H9 (cell line): ENCODE measurements around the gene OR1K1. TPM values are rescaled to one million over a fixed set of nuclear protein-coding genes. Genes with fewer than 3 reads are reported as not detected.

Experiments
- DNase-seq: peaks from one replicate; pipeline ENCODE4 v3.0.0-alpha.2; 2017
- H2AFZ ChIP-seq: one replicate; pipeline ENCODE4 v1.6.1; 2013; ENCODE audit warnings: mild to moderate bottlenecking, low read length, control low read depth, moderate library complexity
- H2AK5ac ChIP-seq: 2 replicates; pipeline ENCODE4 v1.6.1; 2013; ENCODE audit warnings: low read length, control low read depth, mixed read lengths; ENCODE audit not compliant: insufficient read length
- H2BK120ac ChIP-seq: one replicate; pipeline ENCODE4 v1.6.1; 2013; ENCODE audit warnings: low read depth, mild to moderate bottlenecking, low read length, control low read depth, inconsistent platforms; ENCODE audit not compliant: poor library complexity, severe bottlenecking
- H2BK12ac ChIP-seq: 2 replicates; pipeline ENCODE4 v1.6.1; 2013; ENCODE audit warnings: low read length, control low read depth, mixed read lengths, low read depth; ENCODE audit not compliant: insufficient read length
- H2BK15ac ChIP-seq: 2 replicates; pipeline ENCODE4 v1.6.1; 2013; ENCODE audit warnings: low read depth, low read length, control low read depth
- H2BK20ac ChIP-seq: one replicate; pipeline ENCODE4 v1.6.1; 2013; ENCODE audit warnings: low read depth, mild to moderate bottlenecking, low read length, control low read depth, inconsistent platforms; ENCODE audit not compliant: poor library complexity, severe bottlenecking
- H2BK5ac ChIP-seq: 2 replicates; pipeline ENCODE4 v1.6.1; 2013; ENCODE audit warnings: low read length, control low read depth, mixed read lengths; ENCODE audit not compliant: insufficient read length
- H3K14ac ChIP-seq: 2 replicates; pipeline ENCODE4 v1.6.1; 2013; ENCODE audit warnings: low read length, control low read depth; ENCODE audit not compliant: insufficient read depth
- H3K18ac ChIP-seq: 2 replicates; pipeline ENCODE4 v1.6.1; 2013; ENCODE audit warnings: low read depth, mild to moderate bottlenecking, mixed read lengths, low read length, control low read depth; ENCODE audit not compliant: insufficient read length
- H3K23ac ChIP-seq: 2 replicates; pipeline ENCODE4 v1.6.1; 2013; ENCODE audit warnings: low read length, control low read depth, mixed read lengths, low read depth; ENCODE audit not compliant: insufficient read length
- H3K23me2 ChIP-seq: 2 replicates; pipeline ENCODE4 v1.6.1; 2013; ENCODE audit warnings: low read depth, mild to moderate bottlenecking, mixed read lengths, low read length, control low read depth; ENCODE audit not compliant: insufficient read length, poor library complexity, severe bottlenecking
- H3K27ac ChIP-seq: 2 replicates; pipeline ENCODE4 v1.5.1; 2013; ENCODE audit warnings: low read length, control low read depth, mixed read lengths, low read depth; ENCODE audit not compliant: insufficient read length
- H3K27me3 ChIP-seq: 2 replicates; pipeline ENCODE4 v1.6.1; 2013; ENCODE audit warnings: low read length, control low read depth, inconsistent platforms; ENCODE audit not compliant: insufficient read depth
- H3K4ac ChIP-seq: 2 replicates; pipeline ENCODE4 v1.6.1; 2013; ENCODE audit warnings: low read depth, mild to moderate bottlenecking, control low read depth, inconsistent platforms, low read length, moderate library complexity
- H3K4me1 ChIP-seq: 2 replicates; pipeline ENCODE4 v1.6.1; 2013; ENCODE audit warnings: low read length, control low read depth, inconsistent platforms; ENCODE audit not compliant: insufficient read depth
- H3K4me2 ChIP-seq: 2 replicates; pipeline ENCODE4 v1.6.1; 2013; ENCODE audit warnings: low read length, control low read depth, mixed read lengths; ENCODE audit not compliant: insufficient read length, insufficient read depth
- H3K56ac ChIP-seq: 2 replicates; pipeline ENCODE4 v1.6.1; 2013; ENCODE audit warnings: low read depth, mild to moderate bottlenecking, mixed read lengths, low read length, control low read depth; ENCODE audit not compliant: insufficient read length
- H3K79me1 ChIP-seq: 2 replicates; pipeline ENCODE4 v1.6.1; 2013; ENCODE audit warnings: low read depth, mild to moderate bottlenecking, moderate library complexity, low read length, control low read depth, inconsistent platforms; ENCODE audit not compliant: insufficient read depth, poor library complexity, severe bottlenecking
- H3K79me2 ChIP-seq: 2 replicates; pipeline ENCODE4 v1.6.1; 2013; ENCODE audit warnings: low read length, control low read depth, inconsistent platforms; ENCODE audit not compliant: insufficient read depth
- H3K9ac ChIP-seq: 2 replicates; pipeline ENCODE4 v1.6.1; 2013; ENCODE audit warnings: low read length, control low read depth, mixed read lengths; ENCODE audit not compliant: insufficient read length; ENCODE audit errors: extremely low read depth
- H3K9me3 ChIP-seq: one replicate; pipeline ENCODE4 v1.6.1; 2013; ENCODE audit warnings: low read depth, low read length, inconsistent platforms; ENCODE audit not compliant: control insufficient read depth
- H3T11ph ChIP-seq: one replicate; pipeline ENCODE4 v1.6.1; 2013; ENCODE audit warnings: mild to moderate bottlenecking, low read length, control low read depth, inconsistent platforms
- H4K20me1 ChIP-seq: one replicate; pipeline ENCODE4 v1.6.1; 2013; ENCODE audit not compliant: control insufficient read depth, insufficient read length, insufficient read depth
- H4K5ac ChIP-seq: 2 replicates; pipeline ENCODE4 v1.6.1; 2013; ENCODE audit warnings: low read depth, mild to moderate bottlenecking, mixed read lengths, low read length, control low read depth; ENCODE audit not compliant: insufficient read length
- H4K8ac ChIP-seq: replicated peaks from 2 replicates; pipeline ENCODE4 v1.6.1; 2013; ENCODE audit warnings: low read length, control low read depth, mixed read lengths, low read depth; ENCODE audit not compliant: insufficient read length
- H4K91ac ChIP-seq: 2 replicates; pipeline ENCODE4 v1.6.1; 2013; ENCODE audit warnings: low read depth, mild to moderate bottlenecking, moderate library complexity, mixed read lengths, low read length, control low read depth; ENCODE audit not compliant: insufficient read length
- H3K27ac Mint-ChIP-seq, 3 experiments: 2 replicates in 2 of 3; 3 replicates in 1 of 3; pipeline ENCODE4 v1.8.0; 2020 to 2021; ENCODE audit warnings: mixed read lengths in 3 of 3, mild to moderate bottlenecking in 1 of 3, moderate library complexity in 1 of 3
- H3K27me3 Mint-ChIP-seq: 2 replicates; pipeline ENCODE4 v1.8.0; 2021; ENCODE audit warnings: low read depth, mild to moderate bottlenecking, moderate library complexity, mixed read lengths
- H3K36me3 Mint-ChIP-seq, 3 experiments: 2 replicates in 2 of 3; 3 replicates in 1 of 3; pipeline ENCODE4 v1.8.0; 2020 to 2021; ENCODE audit warnings: low read depth in 3 of 3, mixed read lengths in 3 of 3; ENCODE audit not compliant: insufficient read depth in 1 of 3
- H3K4me1 Mint-ChIP-seq, 2 experiments: 2 replicates each; pipeline ENCODE4 v1.8.0; 2020; ENCODE audit warnings: mixed read lengths in 2 of 2
- H3K4me3 Mint-ChIP-seq, 2 experiments: 2 replicates in 1 of 2; 3 replicates in 1 of 2; pipeline ENCODE4 v1.8.0; 2020 to 2021; ENCODE audit warnings: mild to moderate bottlenecking in 2 of 2, mixed read lengths in 2 of 2, moderate library complexity in 1 of 2
- H3K9me3 Mint-ChIP-seq, 2 experiments: 2 replicates in 1 of 2; 3 replicates in 1 of 2; pipeline ENCODE4 v1.8.0; 2020; ENCODE audit warnings: mild to moderate bottlenecking in 2 of 2, mixed read lengths in 2 of 2, moderate library complexity in 1 of 2
- CTCF ChIP-seq: fragments of 200-600 bp; sonication (generic); conservative IDR thresholded peaks from 3 replicates; pipeline ENCODE4 v1.8.0; 2021; ENCODE audit warnings: antibody characterized with exemption, mild to moderate bottlenecking
- WGBS: extraction: QIAGEN DNeasy Blood & Tissue Kit; methylation state at CpG from one replicate; pipeline ENCODE4 v1.1.7; 2013; ENCODE audit warnings: missing lambda C conversion rate, low lambda C conversion rate, mixed read lengths; ENCODE audit not compliant: insufficient read length; ENCODE audit errors: extremely low coverage; 5-methylcytosine and 5-hydroxymethylcytosine counted together
- total RNA-seq: library from RNA; stranded (reverse); gene quantifications from 2 replicates; pipeline ENCODE4 v1.2.1, GENCODE V29; 2021

The OR1K1 gene
- total RNA-seq, 1 experiment from 2014 or later, result not detected

- no peaks in the 10 kb centered on the region for H3K27me3 ChIP-seq
- H3K4ac ChIP-seq, result no peak overlapping the region
- H4K5ac ChIP-seq, result no peak overlapping the region
- no peak overlapping the region for H3K23ac ChIP-seq
- no peak overlapping the region for H4K8ac ChIP-seq
- H2BK20ac ChIP-seq, result no peak overlapping the region
- no peak for TF ChIP-seq CTCF
- no peak overlapping the region for H2AK5ac ChIP-seq
- H3K9me3 ChIP-seq, result peaks cover 41% of the 10 kb centered on the region
- no peak overlapping the region for H3K14ac ChIP-seq
- no peak overlapping the region for H2BK120ac ChIP-seq
- H3K79me1 ChIP-seq, result no peaks in the 10 kb centered on the region
- no peak overlapping the region for H2BK12ac ChIP-seq
- H3K56ac ChIP-seq, result no peak overlapping the region
- H4K91ac ChIP-seq, result no peak overlapping the region
- H3K4me1 ChIP-seq, result no peaks in the 10 kb centered on the region
- peaks cover 4% of the 10 kb centered on the region for H3K27me3 Mint-ChIP-seq
- no peak overlapping the region for H3K4me3 Mint-ChIP-seq
- H3K4me2 ChIP-seq, result no peak overlapping the region
- H3K18ac ChIP-seq, result no peak overlapping the region
- no peaks in the 10 kb centered on the region for H3K79me2 ChIP-seq
- H3K27ac ChIP-seq, result no peak overlapping the region
- no peak overlapping the region for H2BK15ac ChIP-seq
- H2AFZ ChIP-seq, result no peak overlapping the region
- H4K20me1 ChIP-seq, result no peaks in the 10 kb centered on the region
- 100% methylated on average over 1 of the region's 2 CpGs for WGBS
- no peak overlapping the region for H2BK5ac ChIP-seq
- no peaks in the 10 kb centered on the region for H3K4me1 Mint-ChIP-seq
- no peak overlapping the region for H3T11ph ChIP-seq
- H3K23me2 ChIP-seq, result no peaks in the 10 kb centered on the region
- peaks cover 0 to 21% (median 5%) of the 10 kb centered on the region in 3 experiments; a peak in 4 of 7 replicates for H3K36me3 Mint-ChIP-seq
- H3K27ac Mint-ChIP-seq, result no peak overlapping the region
- peaks cover 79 to 88% of the 10 kb centered on the region in 2 experiments for H3K9me3 Mint-ChIP-seq
- H3K9ac ChIP-seq, result no peak overlapping the region
- no peak for DNase-seq
Measured at GRCh38 chr9:122754825-122755224, 45.1 kb upstream of the OR1K1 start.
